Islet of Langerhans (tissue), 1 donor: ENCODE data around the gene PLEKHB1.
"Not testable (repeated sequence)": the region's sequence is repeated elsewhere in the genome, so short reads cannot be mapped to it uniquely, and the experiment has no call there.

Experiments
- FAIRE-seq: peaks from one replicate; lab custom pipeline; 2011; peaks lifted over from hg19 to GRCh38; lab: Jason Lieb, UNC

PLEKHB1 gene

DNA sequence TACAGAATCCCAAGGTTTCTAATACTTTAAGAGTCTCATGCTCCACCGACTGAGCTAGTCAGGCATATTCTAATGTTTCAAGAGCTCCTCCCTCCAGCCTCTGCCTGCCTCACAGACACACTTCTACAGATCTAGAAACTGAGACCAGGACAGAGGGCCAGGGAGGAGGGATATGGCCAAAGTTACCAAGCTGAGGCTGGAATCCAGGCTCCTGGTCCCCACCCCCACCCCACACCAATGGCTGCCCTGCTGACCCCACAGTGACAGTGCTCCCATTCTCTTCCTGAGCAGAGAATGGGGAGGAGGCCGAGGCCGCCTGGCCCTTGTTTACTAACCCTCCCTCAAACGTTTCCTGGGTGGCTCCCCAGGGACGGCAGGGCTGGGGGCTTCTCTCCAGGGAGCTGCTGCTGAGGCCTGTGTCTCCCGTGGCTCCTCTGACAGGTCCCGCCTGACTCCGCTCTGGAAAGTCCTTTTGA lies 2.2 kb downstream of the PLEKHB1 start:
- FAIRE-seq: no peak

- no peak for FAIRE-seq
These were observed 2.8 kb downstream of the PLEKHB1 start for GRCh38 chr11:73649206-73649605.

GRCh38 chr11:73650400-73650799 lies 4.0 kb downstream of the PLEKHB1 start:
- FAIRE-seq: no peak

DNA sequence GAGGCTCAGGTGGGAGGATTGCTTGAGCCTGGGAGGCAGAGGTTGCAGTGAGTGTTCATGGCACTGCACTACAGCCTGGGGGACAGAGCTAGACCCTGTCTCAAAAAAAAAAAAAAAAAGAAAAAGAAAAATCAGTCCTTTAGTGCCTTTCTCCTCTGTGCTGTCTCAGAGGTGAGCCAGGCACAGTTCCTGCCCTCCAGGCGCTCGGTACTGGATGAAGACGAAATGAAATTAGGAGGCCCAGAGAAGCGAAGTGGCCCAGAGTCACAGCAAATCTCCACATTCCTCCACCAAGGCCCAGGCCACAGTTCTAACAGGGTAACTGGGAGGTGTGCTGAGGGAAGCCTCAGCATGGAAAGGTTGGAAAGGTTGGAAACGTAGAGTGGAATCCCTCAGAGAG lies 4.9 kb downstream of the PLEKHB1 start:
- FAIRE-seq: no peak

DNA sequence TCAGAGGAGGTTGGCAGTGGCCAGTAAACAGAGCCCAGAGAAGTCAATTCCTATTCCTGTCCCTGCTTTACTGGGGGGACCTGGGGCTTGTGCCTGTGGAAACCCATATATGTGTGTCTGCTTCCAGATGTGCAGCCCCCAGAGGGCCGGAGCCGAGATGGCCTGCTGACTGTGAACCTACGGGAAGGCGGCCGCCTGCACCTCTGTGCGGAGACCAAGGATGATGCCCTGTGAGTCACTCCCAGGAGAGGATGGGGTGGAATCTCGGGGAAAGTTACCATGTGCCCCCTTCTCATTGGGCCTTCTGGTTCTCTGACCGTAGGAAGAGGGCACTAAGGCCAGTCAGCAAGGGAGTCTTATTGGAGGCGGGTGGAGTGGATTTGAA lies 5.3 kb downstream of the PLEKHB1 start:
- FAIRE-seq: no peak

DNA sequence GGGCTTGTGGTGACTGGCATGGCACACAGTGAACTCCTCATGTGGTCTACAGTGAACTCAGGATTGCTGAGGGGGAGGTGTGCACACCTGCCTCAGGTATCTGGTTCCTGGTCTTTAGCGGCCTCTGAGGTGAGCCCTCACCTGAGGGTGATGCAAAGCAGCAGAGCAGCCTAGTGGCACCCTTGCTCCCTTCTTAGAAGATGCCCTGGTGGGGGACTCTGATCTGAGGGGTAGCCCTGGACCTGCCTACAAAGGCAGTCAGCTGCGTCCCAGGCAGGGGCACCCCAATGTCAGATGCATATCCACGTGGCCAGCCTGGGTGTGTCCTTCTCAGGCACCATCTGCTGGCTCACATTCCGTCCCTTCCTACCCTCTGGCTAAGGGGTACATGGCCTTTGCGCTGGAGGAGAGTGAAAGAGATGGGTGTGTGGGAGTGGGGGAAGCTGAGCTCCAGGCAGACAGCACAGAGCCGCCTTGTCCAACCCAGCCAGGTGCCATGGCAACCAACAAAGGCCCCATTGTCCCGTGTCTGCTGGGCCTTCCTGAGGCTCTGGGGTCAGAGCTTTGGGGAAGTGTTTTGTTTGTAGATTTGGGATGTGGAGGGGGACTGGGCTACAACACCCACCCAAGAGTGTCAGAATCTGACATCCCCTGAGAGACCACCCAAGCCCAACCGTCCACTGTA lies 5.8 kb downstream of the PLEKHB1 start:
- FAIRE-seq: no peak

GRCh38 chr11:73652856-73653559 lies 6.6 kb downstream of the PLEKHB1 start:
- FAIRE-seq: no peak

DNA sequence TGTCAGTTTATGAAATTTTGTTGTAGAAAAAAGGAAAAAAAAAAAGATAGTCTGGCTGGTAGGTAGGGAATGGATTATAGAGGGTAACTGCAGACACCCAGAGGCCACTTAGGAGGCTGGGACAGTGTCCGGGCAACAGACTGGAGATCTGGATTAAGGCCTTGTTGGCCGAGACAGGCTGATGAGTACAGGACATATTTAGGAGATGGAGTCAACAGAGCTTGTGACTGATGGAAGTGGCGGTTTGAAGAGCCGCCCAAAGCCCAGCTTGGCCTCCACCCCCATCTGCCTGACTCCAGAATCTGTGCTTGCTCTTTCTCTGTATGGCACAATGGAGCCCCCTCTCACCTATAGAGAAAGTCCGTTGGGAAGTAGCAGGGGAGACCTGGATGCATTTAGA lies 7.6 kb downstream of the PLEKHB1 start:
- no peak for FAIRE-seq

- FAIRE-seq: no peak
These were observed 8.2 kb downstream of the PLEKHB1 start for GRCh38 chr11:73654482-73655021.

DNA sequence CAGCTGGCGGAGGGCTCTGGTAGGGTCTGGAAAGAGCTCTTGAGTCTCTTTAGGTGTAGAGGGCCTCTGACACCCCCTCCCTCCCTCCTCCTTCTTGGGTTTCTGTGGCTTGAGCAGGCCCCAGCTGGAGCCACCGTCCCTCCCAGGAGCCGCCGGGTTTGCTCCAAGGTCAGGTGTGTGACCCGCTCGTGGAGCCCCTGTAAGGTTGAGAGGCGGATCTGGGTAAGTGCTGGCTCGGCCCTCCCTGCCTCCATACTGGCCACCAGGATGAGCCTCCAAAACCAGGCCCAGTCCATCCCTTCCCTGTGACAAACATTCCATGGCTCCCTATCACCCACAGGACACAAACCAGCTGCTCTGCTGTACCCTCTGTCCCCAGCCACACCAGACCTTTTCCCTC lies 9.3 kb downstream of the PLEKHB1 start:
- FAIRE-seq: no peak

DNA sequence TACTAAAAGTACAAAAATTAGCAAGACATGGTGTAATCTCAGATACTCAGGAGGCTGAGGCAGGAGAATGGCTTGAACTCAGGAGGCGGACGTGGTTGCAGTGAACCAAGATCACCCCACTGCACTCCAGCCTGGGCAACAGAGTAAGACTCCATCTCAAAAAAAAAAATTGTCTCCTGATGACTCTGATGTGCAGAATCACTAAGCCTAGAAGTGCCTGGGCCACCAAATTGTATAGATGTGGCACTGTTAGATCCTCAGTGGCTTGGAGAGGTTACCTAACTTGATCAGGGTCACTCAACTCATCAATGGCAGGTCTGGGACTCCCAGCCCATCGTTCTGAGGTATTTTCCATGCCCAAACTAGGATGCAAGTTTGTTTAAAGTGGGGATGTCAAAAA lies 10.6 kb downstream of the PLEKHB1 start:
- no peak for FAIRE-seq

GRCh38 chr11:73659961-73660360 lies 13.6 kb downstream of the PLEKHB1 start:
- no peak for FAIRE-seq

DNA sequence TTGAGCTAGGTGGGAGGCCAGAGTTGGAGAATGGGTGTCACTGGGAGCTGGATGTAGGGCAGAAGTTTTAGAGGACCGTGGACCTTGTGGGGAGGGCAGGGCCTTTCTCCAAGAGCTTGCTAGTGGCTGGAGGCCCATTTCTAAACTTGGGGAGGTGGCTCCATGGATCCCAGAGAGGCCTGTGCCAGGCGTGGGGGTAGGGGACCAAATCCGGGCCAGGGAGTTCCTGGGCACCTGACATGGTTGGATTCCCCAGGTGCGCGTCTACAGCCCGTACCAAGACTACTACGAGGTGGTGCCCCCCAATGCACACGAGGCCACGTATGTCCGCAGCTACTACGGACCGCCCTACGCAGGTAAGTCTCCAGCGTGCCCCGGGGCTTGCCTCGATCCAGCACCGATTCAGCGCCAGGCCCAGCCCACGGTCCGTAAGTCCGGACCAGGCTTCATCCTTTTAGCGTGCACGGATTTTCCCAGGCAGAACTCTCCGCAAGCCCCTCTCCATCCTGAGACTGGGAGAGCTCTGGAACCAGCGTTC lies 14.2 kb downstream of the PLEKHB1 start:
- FAIRE-seq: no peak

GRCh38 chr11:73661035-73661628 lies 14.8 kb downstream of the PLEKHB1 start:
- no peak for FAIRE-seq

- no peak for FAIRE-seq
These were observed 16.2 kb downstream of the PLEKHB1 start for GRCh38 chr11:73662445-73663157.

- FAIRE-seq: no peak
These were observed 17.5 kb downstream of the PLEKHB1 start for GRCh38 chr11:73663604-73664495.

GRCh38 chr11:73664877-73665276 lies 18.5 kb downstream of the PLEKHB1 start:
- FAIRE-seq: no peak

DNA sequence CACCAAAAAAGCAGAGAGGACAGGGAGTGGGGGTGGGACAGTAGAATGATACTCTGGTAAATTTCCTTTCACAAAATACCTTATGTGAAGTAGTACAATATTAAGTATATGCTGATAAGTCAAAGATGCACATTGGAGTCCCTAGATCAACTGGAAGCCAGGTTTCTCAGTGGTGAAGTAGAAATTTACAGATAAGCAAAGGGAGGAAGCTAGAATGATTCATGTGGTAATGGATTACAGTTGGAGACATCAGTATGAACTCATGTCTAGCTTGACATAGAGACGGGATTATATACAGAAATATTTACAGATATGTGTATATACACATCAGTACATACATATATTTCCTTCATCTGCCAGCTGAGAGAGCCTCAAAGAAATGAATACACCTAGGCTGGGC lies 21.5 kb downstream of the PLEKHB1 start:
- FAIRE-seq: no peak

DNA sequence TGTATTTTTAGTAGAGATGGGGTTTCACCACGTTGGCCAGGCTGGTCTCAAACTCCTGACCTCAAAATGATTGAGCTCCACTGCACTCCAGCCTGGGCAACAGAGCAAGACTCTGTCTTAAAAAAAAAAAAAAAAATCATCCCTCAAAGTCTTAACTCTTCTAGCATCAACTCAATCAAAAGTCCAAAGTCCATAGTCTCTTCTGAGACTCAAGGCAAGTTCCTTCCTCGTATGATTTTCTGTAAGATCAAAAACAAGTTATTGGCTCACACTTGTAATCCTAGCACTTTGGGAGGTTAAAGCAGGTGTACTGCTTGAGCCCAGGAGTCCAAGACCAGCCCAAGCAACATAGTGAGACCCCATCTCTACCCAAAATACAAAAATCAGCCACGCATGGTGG lies 24.4 kb downstream of the PLEKHB1 start:
- FAIRE-seq: no peak

DNA sequence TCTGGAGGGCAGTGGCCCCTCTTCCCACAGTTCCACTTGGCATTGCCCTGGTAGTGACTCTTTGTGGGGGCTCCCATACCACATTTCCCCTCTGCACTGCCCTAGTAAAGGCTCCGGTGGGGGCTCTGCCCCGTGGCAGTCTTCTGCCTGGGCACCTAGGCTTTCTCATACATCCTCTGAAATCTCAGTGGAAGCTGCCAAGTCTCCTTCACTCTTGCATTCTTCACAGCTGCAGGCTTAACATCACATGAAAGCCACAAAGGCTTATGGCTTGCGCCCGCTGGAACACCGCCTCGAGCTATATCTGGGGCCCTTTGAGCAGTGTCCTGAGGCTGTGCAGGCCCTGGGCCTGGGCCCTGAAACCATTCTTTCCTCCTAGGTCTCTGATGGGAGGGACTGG lies 25.3 kb downstream of the PLEKHB1 start:
- no peak for FAIRE-seq

DNA sequence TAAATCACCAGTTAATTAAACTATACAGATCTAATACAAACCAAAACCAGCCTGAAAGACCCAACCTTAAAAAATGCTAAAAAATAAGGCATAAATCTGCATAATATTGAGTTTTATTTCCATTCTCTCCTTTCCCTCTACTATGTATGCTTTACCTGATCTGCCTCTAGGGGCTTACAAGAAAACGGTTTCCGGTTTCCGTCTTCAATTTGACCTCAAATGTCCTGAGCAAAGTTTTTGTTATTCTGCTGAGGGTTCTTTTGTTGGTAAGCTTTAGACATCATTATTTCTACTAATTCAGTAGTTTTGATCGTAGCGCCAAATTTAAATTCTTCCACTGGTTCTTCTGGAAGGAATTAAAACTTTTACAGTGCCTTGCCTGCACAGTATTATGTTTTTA lies 30.2 kb downstream of the PLEKHB1 start:
- FAIRE-seq: not testable (repeated sequence)
